Common myeloid progenitor, CD34-positive (primary cell): ENCODE measurements around the gene PDE4D.

Experiments
- CTCF ChIA-PET: fragments of 350-600 bp; sonication (Branson Sonifier 250); formaldehyde crosslinking; loops from one replicate; lab custom pipeline; 2021; ENCODE audit warnings: antibody characterized with exemption; lab: Charles Lee
- POLR2A ChIA-PET: fragments of 350-600 bp; sonication (Branson Sonifier 250); formaldehyde crosslinking; loops from one replicate; lab custom pipeline; 2021; ENCODE audit warnings: antibody characterized with exemption; lab: Charles Lee
- DNase-seq, 3 donors: peaks; one replicate each; pipeline versions ENCODE4 v3.0.0 to v3.0.0-alpha.2; 2013
- H3K27ac ChIP-seq, 2 experiments: 1 replicate in 1 of 2; 2 replicates in 1 of 2; pipeline ENCODE4 v1.7.0; 2013; ENCODE audit warnings: inconsistent platforms in 2 of 2, low read length in 2 of 2, mild to moderate bottlenecking in 2 of 2, low read depth in 1 of 2, moderate library complexity in 1 of 2; ENCODE audit not compliant: severe bottlenecking in 2 of 2, insufficient read depth in 1 of 2, poor library complexity in 1 of 2
- H3K27me3 ChIP-seq, 5 experiments: replicated peaks in 2 of 5; 1 replicate in 3 of 5; 2 replicates in 2 of 5; pipeline versions ENCODE4 v1.6.1 to v1.7.0; 2013; ENCODE audit warnings: low read length in 4 of 5, mild to moderate bottlenecking in 2 of 5, moderate library complexity in 2 of 5, inconsistent platforms in 1 of 5; ENCODE audit not compliant: insufficient read depth in 5 of 5, control insufficient read depth in 4 of 5
- H3K36me3 ChIP-seq, 4 experiments: 1 replicate in 2 of 4; 2 replicates in 2 of 4; pipeline versions ENCODE4 v1.6.1 to v1.7.0; 2013; ENCODE audit warnings: low read length in 3 of 4, control low read depth in 1 of 4, mild to moderate bottlenecking in 1 of 4; ENCODE audit not compliant: control insufficient read depth in 4 of 4, insufficient read depth in 4 of 4
- H3K4me1 ChIP-seq, 4 experiments: 1 replicate in 3 of 4; 2 replicates in 1 of 4; pipeline versions ENCODE4 v1.6.1 to v1.7.1; 2013; ENCODE audit warnings: low read length in 3 of 4, mild to moderate bottlenecking in 3 of 4, control low read depth in 1 of 4, inconsistent platforms in 1 of 4, moderate library complexity in 1 of 4; ENCODE audit not compliant: control insufficient read depth in 4 of 4, insufficient read depth in 4 of 4; ENCODE audit errors: control extremely low read depth in 1 of 4
- H3K4me3 ChIP-seq, 7 experiments: 1 replicate in 4 of 7; 2 replicates in 3 of 7; pipeline versions ENCODE4 v1.5.1 to v1.7.0; 2013; ENCODE audit warnings: mild to moderate bottlenecking in 7 of 7, low read length in 6 of 7, moderate library complexity in 6 of 7, inconsistent platforms in 2 of 7, low read depth in 2 of 7, control low read depth in 1 of 7; ENCODE audit not compliant: insufficient read depth in 4 of 7, control insufficient read depth in 1 of 7; ENCODE audit errors: extremely low read depth in 1 of 7
- H3K9me3 ChIP-seq, 5 experiments: 1 replicate in 4 of 5; 2 replicates in 1 of 5; pipeline versions ENCODE4 v1.6.1 to v1.7.1; 2013; ENCODE audit warnings: low read length in 4 of 5, mild to moderate bottlenecking in 2 of 5, inconsistent platforms in 1 of 5, low read depth in 1 of 5, moderate library complexity in 1 of 5; ENCODE audit not compliant: control insufficient read depth in 4 of 5, insufficient read depth in 2 of 5; ENCODE audit errors: control extremely low read depth in 1 of 5
- WGBS: methylation state at CpG from one replicate; pipeline ENCODE4 v1.1.5; 2013; ENCODE audit not compliant: insufficient coverage; 5-methylcytosine and 5-hydroxymethylcytosine counted together

The PDE4D gene

GRCh38 chr5:59661954-59662615, 231.4 kb downstream of the PDE4D start:
- Histone ChIP-seq H3K36me3 (no peaks in the 10 kb centered on the region), H3K27ac (peak overlapping the region in 1 of 2 experiments; percentile 65), H3K9me3 (no peaks in the 10 kb centered on the region), H3K4me3 (peak overlapping the region in 6 of 7 experiments; percentile 13 to 64 (median 43)), H3K4me1 (peaks cover 14 to 42% (median 29%) of the 10 kb centered on the region in 4 experiments), H3K27me3 (no peaks in the 10 kb centered on the region)
- ChIA-PET CTCF (interaction anchor here (2.7 to 11.7 kb wide), 5 partner anchors 10 to 273 kb away, joined by 8 to 139 read pairs (median 28); no protein-coding TSS in a partner anchor), POLR2A (no interaction called here)
- WGBS = 14% methylated on average over 2 of the region's 4 CpGs
- DNase-seq = peak in 2 of 3 donors; percentile 22 to 28

GRCh38 chr5:59661311-59661710, 232.2 kb downstream of the PDE4D start:
- CTCF ChIA-PET = interaction anchor here (0.5 to 11.7 kb wide), 12 partner anchors 11 to 272 kb away, joined by 3 to 139 read pairs (median 6); no protein-coding TSS in a partner anchor
- Histone ChIP-seq H3K9me3 (no peaks in the 10 kb centered on the region), H3K4me3 (no peak overlapping the region), H3K4me1 (peaks cover 16 to 50% (median 32%) of the 10 kb centered on the region in 4 experiments), H3K27ac (no peak overlapping the region), H3K27me3 (no peaks in the 10 kb centered on the region), H3K36me3 (no peaks in the 10 kb centered on the region)
- no CpG with 5 or more reads among the region's 1 CpG for WGBS
- DNase-seq = no peak
- POLR2A ChIA-PET = no interaction called here

- WGBS = no CpG with 5 or more reads among the region's 1 CpG
- Histone ChIP-seq H3K27me3 (no peaks in the 10 kb centered on the region), H3K4me3 (no peak overlapping the region), H3K36me3 (no peaks in the 10 kb centered on the region), H3K27ac (no peak overlapping the region), H3K4me1 (peaks cover 21 to 56% (median 38%) of the 10 kb centered on the region in 4 experiments), H3K9me3 (no peaks in the 10 kb centered on the region)
- ChIA-PET POLR2A (no interaction called here), CTCF (interaction anchor here (0.5 to 11.7 kb wide), 16 partner anchors 11 to 472 kb away, joined by 3 to 139 read pairs (median 4); no protein-coding TSS in a partner anchor)
- DNase-seq = peak; percentile 36 to 56 (median 54)
Observed at GRCh38 chr5:59660737-59661136, 232.8 kb downstream of the PDE4D start.

- Histone ChIP-seq H3K27ac (no peak overlapping the region), H3K9me3 (no peaks in the 10 kb centered on the region), H3K4me1 (peaks cover 22 to 62% (median 35%) of the 10 kb centered on the region in 4 experiments), H3K36me3 (no peaks in the 10 kb centered on the region), H3K4me3 (peak overlapping the region in 1 of 7 experiments; percentile 17), H3K27me3 (no peaks in the 10 kb centered on the region)
- DNase-seq = peak; percentile 81 to 97 (median 95)
- WGBS = 0% methylated on average over 1 of the region's 5 CpGs
- CTCF ChIA-PET = interaction anchor here (0.8 to 11.7 kb wide), 4 partner anchors 16 to 151 kb away, joined by 3 to 139 read pairs (median 4); no protein-coding TSS in a partner anchor
- POLR2A ChIA-PET = no interaction called here
Observed at GRCh38 chr5:59656351-59657254, 236.9 kb downstream of the PDE4D start.

GRCh38 chr5:59655693-59656309, 237.7 kb downstream of the PDE4D start:
- ChIA-PET POLR2A (no interaction called here), CTCF (interaction anchor here (0.9 to 1.2 kb wide), 2 partner anchors 8 to 150 kb away, joined by 3 read pairs; no protein-coding TSS in a partner anchor)
- no peaks in the 10 kb centered on the region for H3K9me3 ChIP-seq
- no peaks in the 10 kb centered on the region for H3K27me3 ChIP-seq
- no peaks in the 10 kb centered on the region for H3K36me3 ChIP-seq
- peaks cover 21 to 56% (median 33%) of the 10 kb centered on the region in 4 experiments for H3K4me1 ChIP-seq
- no peak overlapping the region for H3K27ac ChIP-seq
- WGBS = 79% methylated on average over 3 of the region's 3 CpGs
- peak in 2 of 3 donors; percentile 46 to 70 for DNase-seq
- peak overlapping the region in 2 of 7 experiments; percentile 11 to 17 for H3K4me3 ChIP-seq

- no peaks in the 10 kb centered on the region for H3K36me3 ChIP-seq
- H3K9me3 ChIP-seq = no peaks in the 10 kb centered on the region
- WGBS = no CpG with 5 or more reads among the region's 1 CpG
- DNase-seq = no peak
- H3K4me3 ChIP-seq = no peak overlapping the region
- H3K4me1 ChIP-seq = peaks cover 13 to 52% (median 26%) of the 10 kb centered on the region in 4 experiments
- H3K27me3 ChIP-seq = no peaks in the 10 kb centered on the region
- POLR2A ChIA-PET = no interaction called here
- H3K27ac ChIP-seq = no peak overlapping the region
- CTCF ChIA-PET = interaction anchor here (0.9 to 1.2 kb wide), 2 partner anchors 9 to 149 kb away, joined by 3 read pairs; no protein-coding TSS in a partner anchor
Observed at GRCh38 chr5:59654691-59655090, 238.8 kb downstream of the PDE4D start.
